ENCODE results near the gene ANKRD11.

ANKRD11 gene

DNA sequence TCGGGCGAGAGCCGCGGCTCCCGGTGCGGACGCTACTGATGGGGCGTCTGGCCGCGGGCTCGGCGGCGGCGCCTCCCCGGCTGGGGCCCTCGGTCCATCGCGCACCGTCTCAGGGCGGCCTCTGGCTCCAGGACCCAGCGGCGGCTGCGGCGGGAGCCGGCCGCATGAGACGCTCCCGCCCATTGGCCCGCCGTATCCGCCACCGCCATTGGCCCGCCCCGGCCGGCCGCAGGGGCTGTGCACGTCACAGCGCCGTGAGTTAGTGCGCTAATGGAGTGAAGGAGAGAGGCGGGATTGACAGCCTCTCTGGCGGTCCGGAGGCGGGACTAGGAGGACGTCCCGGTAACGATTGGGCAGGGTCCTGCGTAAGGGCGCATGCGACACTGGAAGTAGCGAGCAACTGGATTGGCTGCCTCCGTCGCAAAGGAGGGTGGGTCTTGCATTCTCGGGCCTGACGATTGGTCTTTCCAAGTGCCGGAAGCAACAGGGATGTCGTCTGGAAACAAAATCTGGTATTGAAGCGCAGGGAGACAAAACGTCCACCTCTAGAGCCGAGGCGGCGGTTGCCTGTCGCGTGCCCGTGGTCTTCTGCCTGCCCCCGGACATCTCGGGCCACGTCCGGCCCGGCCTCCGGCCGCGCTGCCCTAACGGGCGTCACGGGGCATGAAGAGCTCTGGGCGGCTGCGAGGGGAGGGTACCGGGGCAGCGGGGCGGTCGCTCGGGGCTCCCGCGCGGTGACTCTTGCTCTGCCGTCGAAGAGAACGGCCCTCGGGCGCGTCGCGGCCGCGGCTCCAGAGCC, at the start of gene ANKRD11:
ANKRD11 (minus strand) TSS at position 123 of the 799 bp plus-strand sequence. CDS start 173,542 bp downstream, outside the sequence.
- H3K4me3 ChIP-seq (replicated peaks; ENCODE audit: low read depth, low read length): peak within 1 kb of the TSS; percentile 86
- TF ChIP-seq, protein P1, sequence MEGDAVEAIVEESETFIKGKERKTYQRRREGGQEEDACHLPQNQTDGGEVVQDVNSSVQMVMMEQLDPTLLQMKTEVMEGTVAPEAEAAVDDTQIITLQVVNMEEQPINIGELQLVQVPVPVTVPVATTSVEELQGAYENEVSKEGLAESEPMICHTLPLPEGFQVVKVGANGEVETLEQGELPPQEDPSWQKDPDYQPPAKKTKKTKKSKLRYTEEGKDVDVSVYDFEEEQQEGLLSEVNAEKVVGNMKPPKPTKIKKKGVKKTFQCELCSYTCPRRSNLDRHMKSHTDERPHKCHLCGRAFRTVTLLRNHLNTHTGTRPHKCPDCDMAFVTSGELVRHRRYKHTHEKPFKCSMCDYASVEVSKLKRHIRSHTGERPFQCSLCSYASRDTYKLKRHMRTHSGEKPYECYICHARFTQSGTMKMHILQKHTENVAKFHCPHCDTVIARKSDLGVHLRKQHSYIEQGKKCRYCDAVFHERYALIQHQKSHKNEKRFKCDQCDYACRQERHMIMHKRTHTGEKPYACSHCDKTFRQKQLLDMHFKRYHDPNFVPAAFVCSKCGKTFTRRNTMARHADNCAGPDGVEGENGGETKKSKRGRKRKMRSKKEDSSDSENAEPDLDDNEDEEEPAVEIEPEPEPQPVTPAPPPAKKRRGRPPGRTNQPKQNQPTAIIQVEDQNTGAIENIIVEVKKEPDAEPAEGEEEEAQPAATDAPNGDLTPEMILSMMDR (IDR thresholded peaks at IDR 0.05; ENCODE audit: low read depth, low read length, missing control alignments): no peak
- peak; percentile 99 for DNase-seq (ENCODE audit: extremely low read depth, low read depth)

DNA sequence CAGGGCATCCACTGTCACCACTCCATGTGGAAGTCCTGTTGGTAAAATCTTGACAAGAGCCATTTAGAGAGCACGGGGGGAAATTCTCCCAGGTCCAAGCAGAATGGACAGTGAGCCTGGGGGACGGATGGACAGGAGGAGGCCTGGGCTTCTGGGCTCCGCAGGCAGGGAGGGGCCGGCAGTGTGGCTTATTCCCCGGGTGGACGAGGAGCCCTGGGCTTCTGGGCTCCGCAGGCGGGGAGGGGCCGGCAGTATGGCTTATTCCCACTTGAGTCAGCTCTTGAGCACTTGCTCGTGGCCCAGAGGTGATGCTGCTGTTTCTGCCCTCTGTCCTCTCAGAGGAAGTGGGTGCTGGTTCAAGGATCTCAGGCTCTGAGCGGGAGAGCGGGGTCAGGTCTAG, 47.9 kb upstream of the ANKRD11 start:
- no peak overlapping the region for H3K4me3 ChIP-seq (replicated peaks; ENCODE audit: low read depth, low read length)
- no peak for DNase-seq (ENCODE audit: extremely low read depth, low read depth)
- TF ChIP-seq, protein P1 (IDR thresholded peaks at IDR 0.05; ENCODE audit: low read depth, low read length, missing control alignments): no peak

DNA sequence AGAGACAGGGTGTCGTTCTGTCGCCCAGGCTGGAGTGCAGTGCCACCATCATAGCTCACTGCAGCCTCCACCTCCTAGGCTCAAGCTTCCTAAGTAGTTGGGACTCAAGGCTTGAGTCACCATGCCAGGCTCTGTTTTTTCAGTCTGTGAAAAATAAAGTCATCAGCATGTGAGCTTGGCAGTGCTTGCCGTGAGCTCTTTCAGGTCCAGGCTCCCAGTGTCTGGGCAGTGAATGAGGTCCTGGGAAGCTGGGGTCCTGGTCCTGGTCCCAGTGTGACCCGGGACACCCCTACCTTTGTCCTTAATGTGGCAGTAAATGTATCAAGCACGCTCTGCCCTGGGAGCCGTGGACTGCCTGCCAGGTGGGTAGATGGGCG, 47.2 kb upstream of the ANKRD11 start:
- no peak for DNase-seq (ENCODE audit: extremely low read depth, low read depth)
- H3K4me3 ChIP-seq (replicated peaks; ENCODE audit: low read depth, low read length): no peak overlapping the region
- TF ChIP-seq, protein P1 (IDR thresholded peaks at IDR 0.05; ENCODE audit: low read depth, low read length, missing control alignments): no peak

DNA sequence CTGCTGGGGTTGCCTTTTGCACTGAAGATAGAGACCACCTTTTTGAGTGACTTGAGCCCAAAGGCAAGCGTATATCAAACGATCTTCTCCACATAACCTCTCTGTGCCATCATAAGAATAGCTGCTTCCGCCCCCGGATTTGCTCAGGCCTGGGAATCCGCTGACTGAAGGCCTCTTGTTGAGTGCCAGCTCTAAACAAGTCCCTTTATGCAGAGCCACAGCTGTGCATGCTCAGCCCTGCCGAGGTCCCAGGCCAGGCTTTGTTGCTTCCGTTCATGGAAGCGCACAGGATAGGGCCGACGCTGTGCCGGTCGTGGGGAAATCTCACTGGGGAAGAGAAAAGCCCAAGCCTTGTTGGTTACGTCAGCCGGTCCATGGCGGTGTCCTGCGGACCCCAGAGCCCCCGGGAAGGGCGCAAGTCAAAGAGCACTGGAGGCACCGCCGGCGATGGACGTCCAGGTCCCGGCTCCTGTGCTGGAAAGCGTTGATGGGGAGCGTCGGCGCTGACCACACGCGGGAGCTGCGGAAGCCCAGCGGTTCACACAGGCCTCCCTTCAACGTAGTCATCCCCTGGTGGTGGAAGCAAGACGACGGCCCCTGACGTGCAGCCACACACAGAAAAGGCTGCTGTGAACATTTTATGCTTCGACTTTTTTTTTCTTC, 46.7 kb upstream of the ANKRD11 start:
- no peak for DNase-seq (ENCODE audit: extremely low read depth, low read depth)
- no peak overlapping the region for H3K4me3 ChIP-seq (replicated peaks; ENCODE audit: low read depth, low read length)
- TF ChIP-seq, protein P1 (IDR thresholded peaks at IDR 0.05; ENCODE audit: low read depth, low read length, missing control alignments): no peak

DNA sequence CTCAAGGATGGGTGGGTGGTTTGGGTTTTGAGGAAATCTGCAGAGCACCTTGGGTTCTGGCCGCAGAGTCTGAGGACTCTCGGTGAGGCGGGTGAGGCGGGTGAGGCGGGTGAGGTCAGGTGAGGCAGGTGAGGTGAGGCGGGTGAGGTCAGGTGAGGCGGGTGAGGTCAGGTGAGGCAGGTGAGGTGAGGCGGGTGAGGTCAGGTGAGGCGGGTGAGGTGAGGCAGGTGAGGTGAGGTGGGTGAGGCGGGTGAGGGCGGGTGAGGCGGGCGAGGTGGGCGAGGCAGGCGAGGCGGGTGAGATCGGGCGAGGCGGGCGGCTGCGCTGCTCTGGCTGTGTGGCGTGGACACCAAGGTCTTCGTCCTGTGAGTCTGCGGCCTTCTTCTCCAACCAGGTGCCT, 46.0 kb upstream of the ANKRD11 start:
- no peak for DNase-seq (ENCODE audit: extremely low read depth, low read depth)
- TF ChIP-seq, protein P1 (IDR thresholded peaks at IDR 0.05; ENCODE audit: low read depth, low read length, missing control alignments): no peak
- no peak overlapping the region for H3K4me3 ChIP-seq (replicated peaks; ENCODE audit: low read depth, low read length)

DNA sequence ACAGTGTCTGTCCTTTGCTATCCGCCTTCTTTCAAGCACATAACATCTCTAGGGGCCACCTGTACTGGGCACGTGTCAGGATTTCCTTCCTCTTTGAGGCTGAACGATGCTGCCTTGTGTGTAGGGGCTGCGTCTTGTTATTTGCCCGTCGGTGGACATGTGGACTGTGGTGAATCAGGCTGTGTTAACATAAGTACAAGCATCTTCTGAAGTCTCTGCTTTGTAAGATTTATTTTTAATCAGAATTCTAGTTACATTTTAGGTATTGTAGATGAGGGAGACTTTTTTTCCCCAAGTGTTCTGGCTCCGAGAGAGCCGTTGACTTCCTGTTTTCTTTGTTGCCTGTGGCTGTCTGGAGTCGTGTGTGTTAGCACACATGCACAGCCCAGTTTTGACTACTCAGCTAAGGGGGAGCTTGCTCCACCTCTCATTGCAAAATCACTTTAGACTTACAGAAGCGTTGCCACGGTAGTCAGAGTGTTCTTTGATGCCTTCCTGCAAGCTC, 43.9 kb upstream of the ANKRD11 start:
- DNase-seq (ENCODE audit: extremely low read depth, low read depth): no peak
- H3K4me3 ChIP-seq (replicated peaks; ENCODE audit: low read depth, low read length): no peak overlapping the region
- TF ChIP-seq, protein P1 (IDR thresholded peaks at IDR 0.05; ENCODE audit: low read depth, low read length, missing control alignments): no peak
